Hepatocyte (in vitro differentiated cells): Measurements from ENCODE around the gene STON1. TPM values are rescaled to one million over a fixed set of nuclear protein-coding genes. Genes with fewer than 3 reads are reported as not detected.

Experiments
- DNase-seq: peaks from one replicate; pipeline ENCODE4 v3.0.0-alpha.2; 2016; ENCODE audit warnings: low spot score
- H2AFZ ChIP-seq: fragments of 200-600 bp; sonication (generic); 2 replicates; pipeline ENCODE4 v1.6.0; 2016; ENCODE audit warnings: antibody characterized with exemption, mild to moderate bottlenecking
- H3K27ac ChIP-seq: fragments of 200-600 bp; sonication (generic); 2 replicates; pipeline ENCODE4 v1.5.1; 2016; ENCODE audit warnings: mild to moderate bottlenecking
- H3K27me3 ChIP-seq: fragments of 200-600 bp; sonication (generic); 2 replicates; pipeline ENCODE4 v1.6.1; 2016
- H3K36me3 ChIP-seq: fragments of 200-600 bp; sonication (generic); replicated peaks from 2 replicates; pipeline ENCODE4 v1.5.1; 2016; ENCODE audit warnings: low read depth; ENCODE audit not compliant: insufficient read depth
- H3K4me1 ChIP-seq: fragments of 200-600 bp; sonication (generic); 2 replicates; pipeline ENCODE4 v1.5.1; 2016; ENCODE audit warnings: mild to moderate bottlenecking, moderate library complexity; ENCODE audit not compliant: insufficient read depth
- H3K4me2 ChIP-seq: fragments of 200-600 bp; sonication (generic); 2 replicates; pipeline ENCODE4 v1.6.0; 2016
- H3K4me3 ChIP-seq: fragments of 200-600 bp; sonication (generic); 2 replicates; pipeline ENCODE4 v1.5.1; 2016; ENCODE audit warnings: mild to moderate bottlenecking
- H3K79me2 ChIP-seq: fragments of 200-600 bp; sonication (generic); 2 replicates; pipeline ENCODE4 v1.6.0; 2017; ENCODE audit warnings: mild to moderate bottlenecking
- H3K9me2 ChIP-seq: fragments of 200-600 bp; sonication (generic); replicated peaks from 2 replicates; pipeline ENCODE4 v1.6.0; 2017; ENCODE audit warnings: mild to moderate bottlenecking; ENCODE audit not compliant: insufficient read depth
- H3K9me3 ChIP-seq: fragments of 200-600 bp; sonication (generic); 2 replicates; pipeline ENCODE4 v1.5.1; 2016; ENCODE audit warnings: low read depth, mild to moderate bottlenecking
- H4K20me1 ChIP-seq: fragments of 200-600 bp; sonication (generic); 2 replicates; pipeline ENCODE4 v1.6.0; 2016; ENCODE audit warnings: mild to moderate bottlenecking; ENCODE audit not compliant: insufficient read depth, poor library complexity, severe bottlenecking
- CTCF ChIP-seq: fragments of 200-600 bp; sonication (generic); IDR thresholded peaks from 2 replicates; pipeline ENCODE4 v1.5.1; 2016; ENCODE audit warnings: antibody characterized with exemption, mild to moderate bottlenecking; ENCODE audit not compliant: poor library complexity
- EZH2 ChIP-seq: fragments of 200-600 bp; sonication (generic); IDR thresholded peaks from 2 replicates; pipeline ENCODE4 v1.6.1; 2016; ENCODE audit warnings: antibody characterized with exemption, mild to moderate bottlenecking, borderline replicate concordance
- EZH2phosphoT487 ChIP-seq: fragments of 200-600 bp; sonication (generic); IDR thresholded peaks from one replicate; pipeline ENCODE4 v1.6.1; 2018; ENCODE audit warnings: antibody characterized with exemption, mild to moderate bottlenecking, low read depth, moderate library complexity; ENCODE audit not compliant: unreplicated experiment, severe bottlenecking
- WGBS: methylation state at CpG from one replicate; pipeline ENCODE4 v1.1.6; 2016; ENCODE audit warnings: low lambda C conversion rate; ENCODE audit errors: missing lambda C conversion rate; 5-methylcytosine and 5-hydroxymethylcytosine counted together
- polyA plus RNA-seq: library from polyadenylated mRNA; unstranded; fragments of >200 nt; fragmentation: Nextera tagmentation; extraction: Ambion mirVana; gene quantifications from 2 replicates; pipeline ENCODE4 v1.2.1, GENCODE V29; 2016
- total RNA-seq: library from RNA; depleted of rRNA; stranded (reverse); fragments of >200 nt; gene quantifications from 2 replicates; pipeline ENCODE4 v1.2.3, GENCODE V29; 2014

The STON1 gene
- total and polyA plus RNA-seq, 2 experiments from 2014 or later = 12.2 to 22.0 TPM

DNA sequence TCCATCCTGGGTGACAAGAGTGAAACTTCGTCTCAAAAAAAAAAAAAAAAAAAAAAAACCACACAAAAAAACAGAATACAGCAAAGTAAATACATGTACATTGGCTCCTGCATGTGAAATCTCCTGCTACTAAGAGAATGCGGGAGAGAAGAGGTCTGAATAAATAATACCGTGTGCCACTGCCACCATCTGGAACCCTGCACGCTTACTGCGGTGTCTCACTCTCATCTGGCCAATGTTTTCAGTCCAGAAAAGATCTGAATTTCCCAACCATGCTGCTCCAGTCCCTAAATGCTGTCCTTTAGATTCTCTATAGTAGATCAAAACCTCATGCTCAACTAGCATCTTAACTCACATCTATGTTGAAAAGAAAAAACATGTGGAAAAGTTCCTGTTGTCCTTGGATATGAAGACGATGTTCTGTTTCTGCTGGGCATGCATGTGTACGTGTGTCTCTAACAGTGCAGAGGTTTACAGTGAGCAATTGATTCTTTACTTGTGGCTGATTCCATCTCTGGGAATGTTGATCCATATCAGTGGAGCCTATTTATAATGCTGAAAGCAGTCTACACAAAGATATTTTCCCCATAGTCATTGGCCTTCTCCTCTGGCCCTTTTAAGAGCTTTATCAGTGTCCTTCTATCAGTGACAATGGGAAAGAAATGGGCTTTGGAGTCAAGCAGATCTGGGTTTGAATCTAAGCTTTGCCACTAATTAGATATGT is 11.9 kb downstream of the STON1 start:
- H3K27ac ChIP-seq = no peak overlapping the region
- H3K9me2 ChIP-seq = no peaks in the 10 kb centered on the region
- TF ChIP-seq EZH2 (no peak), EZH2phosphoT487 (no peak), CTCF (no peak)
- H3K9me3 ChIP-seq = no peaks in the 10 kb centered on the region
- 86% methylated on average over 7 of the region's 7 CpGs for WGBS
- peaks cover 26% of the 10 kb centered on the region for H3K79me2 ChIP-seq
- H3K27me3 ChIP-seq = no peaks in the 10 kb centered on the region
- DNase-seq = no peak
- no peaks in the 10 kb centered on the region for H3K36me3 ChIP-seq
- H3K4me2 ChIP-seq = no peak overlapping the region
- no peak overlapping the region for H2AFZ ChIP-seq
- H3K4me1 ChIP-seq = no peaks in the 10 kb centered on the region
- no peaks in the 10 kb centered on the region for H4K20me1 ChIP-seq
- H3K4me3 ChIP-seq = no peak overlapping the region

DNA sequence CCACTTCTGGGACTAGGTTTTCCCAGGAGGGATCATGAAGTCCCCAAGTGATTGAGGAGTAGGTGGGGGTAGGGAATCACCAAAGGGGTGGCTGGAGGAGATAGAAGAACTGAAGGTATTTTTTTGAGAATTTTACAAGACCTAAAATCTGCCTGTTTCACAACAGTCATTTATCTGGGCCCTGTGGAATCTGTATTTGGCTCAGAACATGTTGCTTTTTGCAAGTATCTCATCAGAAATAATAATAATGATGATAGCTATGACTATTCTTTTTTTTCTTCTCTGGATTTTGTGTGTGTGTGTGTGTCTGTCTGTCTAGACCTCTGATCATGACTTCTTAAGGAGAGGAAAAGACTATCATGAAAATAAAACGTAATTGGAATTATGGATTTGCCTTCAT is 13.9 kb downstream of the STON1 start:
- Histone ChIP-seq H4K20me1 (no peaks in the 10 kb centered on the region), H3K4me1 (no peaks in the 10 kb centered on the region), H3K4me2 (no peak overlapping the region), H3K79me2 (peaks cover 21% of the 10 kb centered on the region), H3K27me3 (no peaks in the 10 kb centered on the region), H3K4me3 (no peak overlapping the region), H3K36me3 (no peaks in the 10 kb centered on the region), H3K9me2 (no peaks in the 10 kb centered on the region), H3K9me3 (no peaks in the 10 kb centered on the region), H2AFZ (no peak overlapping the region), H3K27ac (no peak overlapping the region)
- DNase-seq = no peak
- 86% methylated on average over 1 of the region's 1 CpG for WGBS
- no peak for TF ChIP-seq EZH2
- TF ChIP-seq EZH2phosphoT487 = no peak
- TF ChIP-seq CTCF = no peak

- WGBS = 83% methylated on average over 10 of the region's 10 CpGs
- H3K79me2 ChIP-seq = peaks cover 17% of the 10 kb centered on the region
- H3K27ac ChIP-seq = no peak overlapping the region
Observed at GRCh38 chr2:48545244-48545643, 15.3 kb downstream of the STON1 start.

More at GRCh38 chr2:48545244-48545643, 15.3 kb downstream of the STON1 start:
- no peaks in the 10 kb centered on the region for H4K20me1 ChIP-seq
- no peak overlapping the region for H2AFZ ChIP-seq
- no peaks in the 10 kb centered on the region for H3K36me3 ChIP-seq
- TF ChIP-seq EZH2 (no peak), EZH2phosphoT487 (no peak), CTCF (no peak)
- no peak overlapping the region for H3K4me3 ChIP-seq
- H3K4me2 ChIP-seq = no peak overlapping the region
- no peaks in the 10 kb centered on the region for H3K4me1 ChIP-seq
- no peaks in the 10 kb centered on the region for H3K9me2 ChIP-seq
- no peaks in the 10 kb centered on the region for H3K27me3 ChIP-seq
- no peaks in the 10 kb centered on the region for H3K9me3 ChIP-seq
- DNase-seq = no peak
